Measurements from ENCODE around the gene CD84.
"Not testable (repeated sequence)": the region's sequence is repeated elsewhere in the genome, so short reads cannot be mapped to it uniquely, and the experiment has no call there.

Gene CD84

DNA sequence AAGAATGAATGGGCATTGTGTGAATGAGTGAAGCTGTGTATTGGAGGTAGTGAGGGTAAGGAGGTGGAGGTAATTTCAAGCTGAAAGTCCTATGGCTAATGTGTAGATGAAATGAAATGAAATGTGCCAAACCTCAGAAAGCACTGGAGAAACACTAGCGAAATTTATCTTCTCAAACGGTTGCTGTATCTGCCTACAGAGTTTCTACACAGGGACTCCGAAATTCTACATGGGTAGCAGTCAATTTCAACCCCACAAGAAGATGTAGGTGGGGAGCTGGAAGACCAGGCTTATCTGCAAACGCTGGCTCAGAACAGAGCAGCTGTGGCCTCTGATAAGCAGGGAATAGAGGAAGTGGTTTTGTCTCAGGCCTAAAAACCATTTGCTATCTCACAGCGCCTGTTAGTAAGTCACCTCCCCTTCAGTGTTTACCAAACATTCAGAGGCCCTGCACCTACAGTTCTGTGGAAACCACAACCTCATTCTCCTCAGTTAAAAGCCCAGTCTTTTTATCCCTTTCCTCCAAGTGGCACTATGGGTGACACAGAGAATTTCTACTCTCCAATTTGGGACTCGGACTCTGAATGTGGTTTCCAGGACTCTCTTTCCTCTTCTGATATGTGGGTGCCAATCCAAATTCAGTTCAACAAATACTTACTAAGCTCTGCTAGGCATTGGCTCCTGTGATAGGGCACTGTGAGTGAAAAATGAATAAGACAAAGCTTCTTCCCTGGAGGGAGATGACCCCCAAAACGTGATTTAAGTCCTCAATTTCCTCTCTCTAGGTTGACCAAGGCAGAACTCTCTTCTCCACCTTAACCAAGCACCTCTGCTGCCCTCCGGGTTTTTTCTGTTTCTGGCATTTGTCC is 39.1 kb downstream of the CD84 start:
- peak; percentile 78 for DNase-seq

- no peak for DNase-seq
Observed at GRCh38 chr1:160539684-160539989, 39.7 kb downstream of the CD84 start.

GRCh38 chr1:160538985-160539651 is 40.2 kb downstream of the CD84 start:
- no peak for DNase-seq

DNA sequence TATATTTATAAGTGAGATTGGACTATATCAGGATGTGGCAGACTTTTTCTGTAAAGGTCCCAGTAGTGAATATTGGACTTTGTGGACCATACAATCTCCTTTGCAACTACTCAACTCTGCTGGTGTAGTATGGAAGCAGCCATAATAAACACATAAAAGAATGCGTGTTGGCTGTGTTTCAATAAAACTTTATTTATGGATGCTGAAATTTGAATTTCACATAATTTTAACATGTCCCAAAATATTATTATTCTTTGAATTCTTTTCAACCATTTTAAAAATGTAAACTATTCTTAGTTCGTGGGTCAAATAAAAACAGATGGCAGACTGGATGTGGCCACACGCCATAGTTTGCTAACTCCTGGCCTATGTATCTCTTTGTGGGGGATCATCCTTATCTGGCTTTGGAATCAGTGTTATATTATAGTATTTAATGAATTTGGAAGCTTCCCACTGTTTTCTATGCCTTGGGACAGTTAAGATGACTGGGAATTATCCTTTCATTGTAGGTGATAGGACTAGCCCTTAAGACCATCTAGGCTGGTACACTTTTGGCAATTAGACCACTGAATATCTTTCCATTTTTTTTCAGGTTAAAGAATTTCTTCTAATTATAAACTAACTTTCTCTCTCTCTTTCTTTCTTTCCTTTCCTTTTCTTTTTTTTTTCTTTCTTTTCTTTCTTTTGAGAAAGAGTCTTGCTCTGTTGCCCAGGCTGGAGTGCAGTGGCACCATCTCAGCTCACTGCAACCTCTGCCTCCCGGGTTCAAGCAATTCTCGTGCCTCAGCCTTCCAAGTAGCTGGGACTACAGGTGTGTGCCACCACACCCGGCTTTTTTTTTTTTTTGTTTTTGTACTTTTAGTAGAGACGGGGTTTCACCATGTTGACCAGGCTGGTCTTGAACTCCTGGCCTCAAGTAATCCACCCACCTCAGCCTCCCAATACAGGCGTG is 41.3 kb downstream of the CD84 start:
- DNase-seq, result no peak

DNA sequence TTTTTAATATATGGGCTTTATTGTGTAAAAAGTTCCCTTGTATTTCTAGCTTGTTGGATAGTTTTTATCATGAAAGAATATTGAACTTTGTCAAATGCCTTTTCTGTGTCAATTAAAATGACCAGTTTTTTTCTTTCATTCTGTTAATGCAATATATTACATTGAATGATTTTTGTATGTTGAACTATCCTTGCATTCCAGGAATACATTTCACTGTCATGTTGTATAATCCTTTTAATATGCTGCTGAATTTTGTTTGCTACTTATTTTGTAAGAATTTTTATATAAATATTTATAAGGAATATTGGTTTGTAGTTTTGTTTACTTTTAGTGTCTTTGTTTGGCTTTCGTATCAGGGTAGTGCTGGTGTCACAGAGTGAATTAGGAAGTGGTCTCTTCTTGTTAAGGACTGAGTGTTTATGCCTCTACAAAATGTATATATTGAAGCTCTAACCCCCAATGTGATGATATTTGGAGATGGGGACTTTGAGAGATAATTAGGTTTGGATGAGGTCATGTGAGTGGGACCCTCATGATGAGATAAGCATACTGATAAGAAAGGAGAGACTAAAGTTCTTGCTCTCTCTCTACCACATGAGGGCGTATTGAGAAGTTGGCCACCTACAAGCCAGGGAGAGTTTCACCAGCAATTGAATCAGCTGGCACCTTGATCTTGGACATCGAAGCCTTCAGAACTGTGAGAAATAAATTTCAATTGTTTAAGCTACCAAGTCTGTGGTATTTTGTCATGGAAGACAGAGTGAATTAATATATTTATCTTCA is 44.3 kb downstream of the CD84 start:
- DNase-seq, result no peak

DNA sequence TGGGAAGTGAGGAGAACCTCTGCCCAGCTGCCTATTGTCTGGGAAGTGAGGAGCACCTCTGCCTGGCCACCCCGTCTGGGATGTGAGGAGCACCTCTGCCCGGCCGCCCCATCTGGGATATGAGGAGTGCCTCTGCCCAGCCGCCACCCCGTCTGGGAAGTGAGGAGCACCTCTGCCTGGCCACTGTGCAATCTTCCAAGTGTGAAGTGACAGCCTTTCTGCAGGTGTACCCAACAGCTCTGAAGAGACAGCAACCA is 46.8 kb downstream of the CD84 start:
- DNase-seq, result not testable (repeated sequence)

- DNase-seq, result not testable (repeated sequence)
Observed at GRCh38 chr1:160531809-160532556, 47.3 kb downstream of the CD84 start.

GRCh38 chr1:160529401-160529952 is 49.8 kb downstream of the CD84 start:
- DNase-seq, result not testable (repeated sequence)

DNA sequence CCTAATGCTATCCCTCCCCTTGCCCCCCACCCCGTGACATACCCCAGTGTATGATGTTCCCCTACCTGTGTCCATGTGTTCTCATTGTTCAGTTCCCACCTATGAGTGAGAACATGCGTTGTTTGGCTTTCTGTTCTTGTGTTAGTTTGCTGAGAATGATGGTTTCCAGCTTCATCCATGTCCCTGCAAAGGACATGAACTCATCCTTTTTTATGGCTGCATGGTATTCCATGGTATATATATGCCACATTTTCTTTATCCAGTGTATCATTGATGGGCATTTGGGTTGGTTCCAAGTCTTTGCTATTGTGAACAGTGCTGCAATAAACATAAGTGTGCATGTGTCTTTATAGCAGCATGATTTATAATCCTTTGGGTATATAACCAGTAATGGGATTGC is 55.5 kb downstream of the CD84 start:
- not testable (repeated sequence) for DNase-seq

DNA sequence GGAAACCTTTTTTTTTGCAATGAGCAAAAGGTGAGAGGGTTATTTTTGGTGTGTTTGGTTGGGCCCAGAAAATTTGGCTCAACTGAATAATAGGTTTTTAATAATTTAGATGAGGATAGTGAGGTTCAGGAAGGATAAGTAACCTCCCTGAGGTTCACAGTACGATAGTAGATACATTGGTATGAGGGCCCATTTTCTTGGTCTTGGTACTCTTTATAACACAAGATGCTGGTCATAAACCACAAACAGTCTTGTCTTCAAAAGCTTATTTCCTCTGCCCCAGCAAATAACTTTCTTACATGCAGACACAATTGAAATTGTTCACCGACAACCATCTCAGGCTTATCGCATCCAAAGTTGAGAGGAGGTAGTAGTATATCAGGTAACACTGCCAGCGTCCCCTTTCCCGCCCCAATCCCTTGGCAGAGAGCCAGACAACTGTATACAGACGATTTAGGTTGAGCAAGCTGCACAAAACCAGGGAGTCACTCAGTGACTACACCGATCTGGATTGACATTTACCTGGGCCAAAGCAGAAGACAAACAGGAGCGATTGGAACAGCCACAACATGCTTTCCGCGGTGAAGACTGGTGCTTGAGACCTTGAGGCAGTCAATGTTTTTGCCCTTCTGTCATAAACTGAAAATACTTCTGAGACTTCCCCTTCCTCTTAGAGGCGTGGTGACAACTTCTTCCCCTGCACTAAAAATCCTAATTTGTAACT is 56.5 kb downstream of the CD84 start, which contains the start of gene SLAMF6:
SLAMF6 (minus strand) TSS at position 634 of the 724 bp plus-strand sequence; CDS start at position 571, 63 bp downstream.
- peak; percentile 66 for DNase-seq

DNA sequence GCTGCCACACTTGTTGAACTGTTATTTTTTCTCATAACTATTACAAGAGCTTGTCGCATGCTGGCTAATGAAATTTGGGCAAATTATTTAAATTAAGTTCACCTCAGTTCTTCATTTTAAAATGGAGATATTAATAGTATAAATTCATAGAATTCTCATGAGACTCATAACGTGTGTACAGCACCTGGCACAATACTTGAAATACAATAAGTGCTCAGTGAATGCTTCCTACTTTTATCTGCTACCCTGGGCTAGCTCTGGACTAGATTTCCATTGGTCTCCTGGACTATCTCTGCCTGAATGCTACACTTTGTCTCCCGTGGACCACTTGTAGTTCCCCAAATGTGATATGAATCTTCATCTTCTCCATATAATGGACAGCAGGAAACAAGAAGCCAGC is 57.2 kb downstream of the CD84 start:
- no peak for DNase-seq

GRCh38 chr1:160521554-160521953 is 57.7 kb downstream of the CD84 start:
- DNase-seq, result no peak

DNA sequence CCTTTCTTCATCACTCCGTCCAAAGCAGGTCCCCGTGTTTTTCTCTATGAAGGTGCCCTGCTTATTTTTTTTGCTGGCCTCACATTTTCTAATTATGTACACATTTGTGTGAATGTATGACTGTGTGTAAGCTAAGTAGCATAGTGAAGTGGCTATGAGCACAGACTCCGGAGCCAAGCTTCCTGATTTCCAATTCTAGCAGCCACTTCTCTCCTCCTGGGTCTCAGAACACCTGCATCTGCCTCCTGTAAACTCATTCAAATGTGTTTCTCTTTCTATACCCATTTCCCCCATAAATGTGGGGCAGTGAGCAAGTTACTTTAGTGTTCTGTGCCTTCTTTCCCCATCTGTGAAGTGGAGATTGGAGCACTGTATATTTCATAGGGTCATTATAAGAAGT is 58.3 kb downstream of the CD84 start:
- peak; percentile 31 for DNase-seq

- DNase-seq, result peak; percentile 15
Observed at GRCh38 chr1:160520582-160520981, 58.7 kb downstream of the CD84 start.

GRCh38 chr1:160519642-160520435 is 59.5 kb downstream of the CD84 start:
- peak; percentile 78 for DNase-seq

GRCh38 chr1:160517519-160517918 is 61.8 kb downstream of the CD84 start:
- not testable (repeated sequence) for DNase-seq

DNA sequence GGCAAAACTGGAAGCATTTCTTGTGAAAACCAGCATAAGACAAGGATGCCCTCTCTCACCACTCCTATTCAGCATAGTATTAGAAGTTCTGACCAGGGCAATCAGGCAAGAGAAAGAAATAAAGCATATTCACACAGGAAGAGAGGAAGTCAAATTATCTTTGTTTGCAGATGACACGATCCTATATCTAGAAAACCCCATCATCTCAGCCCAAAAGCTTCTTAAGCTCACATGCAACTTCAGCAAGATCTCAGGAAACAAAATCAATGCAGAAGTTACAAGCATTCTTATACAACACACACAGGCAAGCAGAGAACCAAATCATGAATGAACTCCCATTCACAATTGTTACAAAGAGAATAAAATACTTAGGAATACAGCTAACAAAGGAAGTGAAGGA is 63.4 kb downstream of the CD84 start:
- not testable (repeated sequence) for DNase-seq

DNA sequence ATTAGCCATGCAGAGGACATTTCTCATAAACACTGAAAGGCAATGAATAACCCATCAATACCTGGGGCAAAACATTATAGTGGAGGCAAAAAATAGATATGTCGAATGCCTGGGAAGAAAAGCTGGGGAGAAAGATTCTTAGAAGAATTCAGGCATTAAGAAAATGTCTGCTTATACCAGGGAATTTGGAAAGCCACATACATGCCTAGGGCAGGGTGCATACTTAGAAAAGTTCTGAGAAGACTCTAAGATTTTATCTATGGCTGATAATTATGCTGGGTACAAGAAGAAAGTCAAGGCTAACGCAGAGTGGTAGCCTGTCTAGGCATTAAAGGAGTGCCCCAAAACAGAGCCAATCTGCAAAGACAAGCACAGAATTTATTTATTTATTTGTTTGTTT is 74.6 kb downstream of the CD84 start:
- no peak for DNase-seq

- DNase-seq, result no peak
Observed at GRCh38 chr1:160503087-160503486, 76.2 kb downstream of the CD84 start.
